HEK293 (cell line): ENCODE measurements around the gene IL25.

Source experiments
- CTCF ChIA-PET: fragments of 350-600 bp; formaldehyde crosslinking; extraction: SDS; loops from one replicate; lab custom pipeline; 2021; ENCODE audit warnings: antibody characterized with exemption; lab: Yijun Ruan, JAX
- POLR2A ChIA-PET: fragments of 300-600 bp; formaldehyde crosslinking; extraction: SDS; loops from one replicate; lab custom pipeline; 2020; ENCODE audit warnings: antibody characterized with exemption, inconsistent platforms; lab: Yijun Ruan, JAX
- H3K27ac ChIP-seq: fragments of 200-500 bp; sonication (Bioruptor generic); 2 replicates; pipeline ENCODE4 v1.5.1; 2014; ENCODE audit warnings: low read depth, low read length, control low read depth, inconsistent platforms; ENCODE audit errors: extremely low read depth
- H3K36me3 ChIP-seq, 2 experiments: fragments of 200-500 bp in 1 of 2; sonication (Bioruptor generic) in 1 of 2; 1 replicate in 1 of 2; 2 replicates in 1 of 2; pipeline ENCODE4 v1.5.1; 2014 to 2017; ENCODE audit warnings: inconsistent platforms in 2 of 2, low read length in 2 of 2; ENCODE audit not compliant: control insufficient read depth in 2 of 2, insufficient read depth in 1 of 2
- H3K4me1 ChIP-seq: fragments of 200-500 bp; sonication (Bioruptor generic); 2 replicates; pipeline ENCODE4 v1.5.1; 2014; ENCODE audit warnings: mild to moderate bottlenecking, low read length, inconsistent platforms; ENCODE audit not compliant: control insufficient read depth, insufficient read depth
- H3K4me3 ChIP-seq: 2 replicates; pipeline ENCODE4 v1.5.1; 2011; ENCODE audit warnings: low read depth, mild to moderate bottlenecking, control low read depth, low read length, moderate library complexity
- H3K9me3 ChIP-seq: fragments of 200-500 bp; sonication (Bioruptor generic); 2 replicates; pipeline ENCODE4 v1.5.1; 2014; ENCODE audit warnings: low read depth, low read length, inconsistent platforms; ENCODE audit not compliant: control insufficient read depth, insufficient read depth
- BCL11B ChIP-seq: fragments of 450-650 bp; formaldehyde crosslinking; IDR thresholded peaks from 2 replicates; pipeline ENCODE4 v1.5.1; 2016; ENCODE audit warnings: low read depth, missing biosample characterization, missing genetic modification characterization
- GLIS2 ChIP-seq: fragments of 450-650 bp; formaldehyde crosslinking; IDR thresholded peaks from 2 replicates; pipeline ENCODE4 v1.5.1; 2016; ENCODE audit warnings: missing biosample characterization, missing genetic modification characterization
- KLF16 ChIP-seq: fragments of 450-650 bp; formaldehyde crosslinking; IDR thresholded peaks from 2 replicates; pipeline ENCODE4 v1.5.1; 2017; ENCODE audit warnings: missing biosample characterization, missing genetic modification characterization
- MYNN ChIP-seq: fragments of 450-650 bp; formaldehyde crosslinking; IDR thresholded peaks from 2 replicates; pipeline ENCODE4 v1.5.1; 2016; ENCODE audit warnings: missing biosample characterization, missing genetic modification characterization, borderline replicate concordance
- PRDM1 ChIP-seq: fragments of 450-650 bp; formaldehyde crosslinking; IDR thresholded peaks from 2 replicates; pipeline ENCODE4; 2016; ENCODE audit warnings: missing biosample characterization, missing genetic modification characterization
- TCF7L2 ChIP-seq: IDR thresholded peaks from 2 replicates; pipeline ENCODE4 v1.6.1; 2011; ENCODE audit warnings: low read depth, mild to moderate bottlenecking, inconsistent platforms, low read length, moderate library complexity, borderline replicate concordance
- ZFP37 ChIP-seq: fragments of 450-650 bp; formaldehyde crosslinking; IDR thresholded peaks from 2 replicates; pipeline ENCODE4 v1.5.1; 2016; ENCODE audit warnings: missing biosample characterization, missing genetic modification characterization
- ZNF121 ChIP-seq: fragments of 450-650 bp; formaldehyde crosslinking; IDR thresholded peaks from 2 replicates; pipeline ENCODE4 v1.5.1; 2016; ENCODE audit warnings: missing biosample characterization, missing genetic modification characterization
- ZNF175 ChIP-seq: fragments of 450-650 bp; formaldehyde crosslinking; IDR thresholded peaks from 2 replicates; pipeline ENCODE4 v1.5.1; 2016; ENCODE audit warnings: missing biosample characterization, missing genetic modification characterization
- ZNF184 ChIP-seq: fragments of 450-650 bp; IDR thresholded peaks from 2 replicates; pipeline ENCODE4 v1.5.1; 2018; ENCODE audit warnings: missing biosample characterization, mild to moderate bottlenecking, missing genetic modification characterization
- ZNF19 ChIP-seq: fragments of 450-650 bp; formaldehyde crosslinking; IDR thresholded peaks from 2 replicates; pipeline ENCODE4; 2016; ENCODE audit warnings: missing biosample characterization, missing genetic modification characterization, low read depth
- ZNF202 ChIP-seq: fragments of 450-650 bp; formaldehyde crosslinking; IDR thresholded peaks from 2 replicates; pipeline ENCODE4 v1.5.1; 2016; ENCODE audit warnings: missing biosample characterization, missing genetic modification characterization, borderline replicate concordance
- ZNF324 ChIP-seq: fragments of 450-650 bp; formaldehyde crosslinking; IDR thresholded peaks from 2 replicates; pipeline ENCODE4 v1.5.1; 2016; ENCODE audit warnings: missing biosample characterization, missing genetic modification characterization
- ZNF335 ChIP-seq: fragments of 450-650 bp; formaldehyde crosslinking; conservative IDR thresholded peaks from 2 replicates; pipeline ENCODE4 v1.5.1; 2016; ENCODE audit warnings: missing biosample characterization, missing genetic modification characterization
- ZNF354C ChIP-seq: fragments of 450-650 bp; formaldehyde crosslinking; IDR thresholded peaks from 2 replicates; pipeline ENCODE4 v1.5.1; 2016; ENCODE audit warnings: missing biosample characterization, missing genetic modification characterization, low read depth, borderline replicate concordance
- ZNF623 ChIP-seq: fragments of 450-650 bp; formaldehyde crosslinking; IDR thresholded peaks from 2 replicates; pipeline ENCODE4 v1.5.1; 2016; ENCODE audit warnings: missing biosample characterization, missing genetic modification characterization
- ZNF768 ChIP-seq: fragments of 450-650 bp; formaldehyde crosslinking; IDR thresholded peaks from 2 replicates; pipeline ENCODE4 v1.5.1; 2018; ENCODE audit warnings: missing biosample characterization, mild to moderate bottlenecking, missing genetic modification characterization
- ZNF830 ChIP-seq: fragments of 450-650 bp; IDR thresholded peaks from 2 replicates; pipeline ENCODE4 v1.5.0; 2018; ENCODE audit warnings: missing biosample characterization, missing genetic modification characterization, low read depth, mild to moderate bottlenecking, moderate library complexity
- ZSCAN23 ChIP-seq: fragments of 450-650 bp; formaldehyde crosslinking; IDR thresholded peaks from 2 replicates; pipeline ENCODE4 v1.5.1; 2016; ENCODE audit warnings: missing biosample characterization, missing genetic modification characterization
- TF ChIP-seq, protein P1 (sequence below): fragments of 450-650 bp; formaldehyde crosslinking; IDR thresholded peaks from 2 replicates; pipeline ENCODE4 v1.5.1; 2016; ENCODE audit warnings: missing biosample characterization, missing genetic modification characterization
- TF ChIP-seq, protein P2 (sequence below): fragments of 450-650 bp; formaldehyde crosslinking; IDR thresholded peaks from 2 replicates; pipeline ENCODE4; 2016; ENCODE audit warnings: missing biosample characterization, missing genetic modification characterization
- TF ChIP-seq, protein P3 (sequence below): fragments of 450-650 bp; formaldehyde crosslinking; IDR thresholded peaks from 2 replicates; pipeline ENCODE4 v1.5.1; 2016; ENCODE audit warnings: missing biosample characterization, missing genetic modification characterization
- TF ChIP-seq, protein P4 (sequence below): fragments of 450-650 bp; formaldehyde crosslinking; IDR thresholded peaks from 2 replicates; pipeline ENCODE4 v1.5.1; 2016; ENCODE audit warnings: missing biosample characterization, missing genetic modification characterization

Gene IL25

GRCh38 chr14:23371865-23372264, 744 bp upstream of the IL25 start (continued):
- TF ChIP-seq ZFP37 (tag by site-specific recombination), result no peak
- TF ChIP-seq ZNF354C (tag by site-specific recombination), result no peak
- TF ChIP-seq PRDM1 (tag by site-specific recombination), result no peak
- TF ChIP-seq ZNF623, result no peak
- no peak for TF ChIP-seq ZNF324 (tag by site-specific recombination)
- no peak for TF ChIP-seq MYNN
- no peak for TF ChIP-seq ZNF121 (tag by site-specific recombination)
- TF ChIP-seq GLIS2 (tag by site-specific recombination), result no peak

DNA sequence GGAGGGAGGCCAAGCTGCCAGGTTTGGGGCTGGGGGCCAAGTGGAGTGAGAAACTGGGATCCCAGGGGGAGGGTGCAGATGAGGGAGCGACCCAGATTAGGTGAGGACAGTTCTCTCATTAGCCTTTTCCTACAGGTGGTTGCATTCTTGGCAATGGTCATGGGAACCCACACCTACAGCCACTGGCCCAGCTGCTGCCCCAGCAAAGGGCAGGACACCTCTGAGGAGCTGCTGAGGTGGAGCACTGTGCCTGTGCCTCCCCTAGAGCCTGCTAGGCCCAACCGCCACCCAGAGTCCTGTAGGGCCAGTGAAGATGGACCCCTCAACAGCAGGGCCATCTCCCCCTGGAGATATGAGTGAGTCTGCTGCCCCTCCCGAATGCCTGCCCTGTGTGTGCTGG, 432 bp downstream of the IL25 start:
- POLR2A ChIA-PET, result no interaction called here
- CTCF ChIA-PET, result no interaction called here
- TF ChIP-seq, protein P1, sequence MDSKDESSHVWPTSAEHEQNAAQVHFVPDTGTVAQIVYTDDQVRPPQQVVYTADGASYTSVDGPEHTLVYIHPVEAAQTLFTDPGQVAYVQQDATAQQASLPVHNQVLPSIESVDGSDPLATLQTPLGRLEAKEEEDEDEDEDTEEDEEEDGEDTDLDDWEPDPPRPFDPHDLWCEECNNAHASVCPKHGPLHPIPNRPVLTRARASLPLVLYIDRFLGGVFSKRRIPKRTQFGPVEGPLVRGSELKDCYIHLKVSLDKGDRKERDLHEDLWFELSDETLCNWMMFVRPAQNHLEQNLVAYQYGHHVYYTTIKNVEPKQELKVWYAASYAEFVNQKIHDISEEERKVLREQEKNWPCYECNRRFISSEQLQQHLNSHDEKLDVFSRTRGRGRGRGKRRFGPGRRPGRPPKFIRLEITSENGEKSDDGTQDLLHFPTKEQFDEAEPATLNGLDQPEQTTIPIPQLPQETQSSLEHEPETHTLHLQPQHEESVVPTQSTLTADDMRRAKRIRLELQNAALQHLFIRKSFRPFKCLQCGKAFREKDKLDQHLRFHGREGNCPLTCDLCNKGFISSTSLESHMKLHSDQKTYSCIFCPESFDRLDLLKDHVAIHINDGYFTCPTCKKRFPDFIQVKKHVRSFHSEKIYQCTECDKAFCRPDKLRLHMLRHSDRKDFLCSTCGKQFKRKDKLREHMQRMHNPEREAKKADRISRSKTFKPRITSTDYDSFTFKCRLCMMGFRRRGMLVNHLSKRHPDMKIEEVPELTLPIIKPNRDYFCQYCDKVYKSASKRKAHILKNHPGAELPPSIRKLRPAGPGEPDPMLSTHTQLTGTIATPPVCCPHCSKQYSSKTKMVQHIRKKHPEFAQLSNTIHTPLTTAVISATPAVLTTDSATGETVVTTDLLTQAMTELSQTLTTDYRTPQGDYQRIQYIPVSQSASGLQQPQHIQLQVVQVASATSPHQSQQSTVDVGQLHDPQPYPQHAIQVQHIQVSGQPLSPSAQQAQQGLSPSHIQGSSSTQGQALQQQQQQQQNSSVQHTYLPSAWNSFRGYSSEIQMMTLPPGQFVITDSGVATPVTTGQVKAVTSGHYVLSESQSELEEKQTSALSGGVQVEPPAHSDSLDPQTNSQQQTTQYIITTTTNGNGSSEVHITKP (tag by site-specific recombination), result no peak
- TF ChIP-seq ZSCAN23, result no peak
- TF ChIP-seq ZNF184 (tag by site-specific recombination), result no peak
- no peak for TF ChIP-seq KLF16 (tag by site-specific recombination)
- TF ChIP-seq, protein P2, sequence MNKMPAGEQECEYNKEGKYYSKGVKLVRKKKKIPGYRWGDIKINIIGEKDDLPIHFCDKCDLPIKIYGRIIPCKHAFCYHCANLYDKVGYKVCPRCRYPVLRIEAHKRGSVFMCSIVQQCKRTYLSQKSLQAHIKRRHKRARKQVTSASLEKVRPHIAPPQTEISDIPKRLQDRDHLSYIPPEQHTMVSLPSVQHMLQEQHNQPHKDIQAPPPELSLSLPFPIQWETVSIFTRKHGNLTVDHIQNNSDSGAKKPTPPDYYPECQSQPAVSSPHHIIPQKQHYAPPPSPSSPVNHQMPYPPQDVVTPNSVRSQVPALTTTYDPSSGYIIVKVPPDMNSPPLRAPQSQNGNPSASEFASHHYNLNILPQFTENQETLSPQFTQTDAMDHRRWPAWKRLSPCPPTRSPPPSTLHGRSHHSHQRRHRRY (tag by site-specific recombination), result no peak
- TF ChIP-seq ZNF830 (tag by site-specific recombination), result no peak
- TF ChIP-seq BCL11B (tag by site-specific recombination), result no peak
- no peak for TF ChIP-seq ZNF175 (tag by site-specific recombination)
- TF ChIP-seq ZNF768 (tag by site-specific recombination), result no peak
- no peak for TF ChIP-seq ZNF19 (tag by site-specific recombination)
- TF ChIP-seq, protein P3, sequence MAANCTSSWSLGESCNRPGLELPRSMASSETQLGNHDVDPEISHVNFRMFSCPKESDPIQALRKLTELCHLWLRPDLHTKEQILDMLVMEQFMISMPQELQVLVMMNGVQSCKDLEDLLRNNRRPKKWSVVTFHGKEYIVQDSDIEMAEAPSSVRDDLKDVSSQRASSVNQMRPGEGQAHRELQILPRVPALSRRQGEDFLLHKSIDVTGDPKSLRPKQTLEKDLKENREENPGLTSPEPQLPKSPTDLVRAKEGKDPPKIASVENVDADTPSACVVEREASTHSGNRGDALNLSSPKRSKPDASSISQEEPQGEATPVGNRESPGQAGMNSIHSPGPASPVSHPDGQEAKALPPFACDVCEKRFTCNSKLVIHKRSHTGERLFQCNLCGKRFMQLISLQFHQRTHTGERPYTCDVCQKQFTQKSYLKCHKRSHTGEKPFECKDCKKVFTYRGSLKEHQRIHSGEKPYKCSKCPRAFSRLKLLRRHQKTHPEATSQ, result no peak
- TF ChIP-seq, protein P4, sequence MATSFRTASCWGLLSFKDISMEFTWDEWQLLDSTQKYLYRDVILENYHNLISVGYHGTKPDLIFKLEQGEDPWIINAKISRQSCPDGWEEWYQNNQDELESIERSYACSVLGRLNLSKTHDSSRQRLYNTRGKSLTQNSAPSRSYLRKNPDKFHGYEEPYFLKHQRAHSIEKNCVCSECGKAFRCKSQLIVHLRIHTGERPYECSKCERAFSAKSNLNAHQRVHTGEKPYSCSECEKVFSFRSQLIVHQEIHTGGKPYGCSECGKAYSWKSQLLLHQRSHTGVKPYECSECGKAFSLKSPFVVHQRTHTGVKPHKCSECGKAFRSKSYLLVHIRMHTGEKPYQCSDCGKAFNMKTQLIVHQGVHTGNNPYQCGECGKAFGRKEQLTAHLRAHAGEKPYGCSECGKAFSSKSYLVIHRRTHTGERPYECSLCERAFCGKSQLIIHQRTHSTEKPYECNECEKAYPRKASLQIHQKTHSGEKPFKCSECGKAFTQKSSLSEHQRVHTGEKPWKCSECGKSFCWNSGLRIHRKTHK (tag by site-specific recombination), result no peak
- TF ChIP-seq ZNF335 (tag by site-specific recombination), result no peak
- no peak for TF ChIP-seq TCF7L2
- no peak for TF ChIP-seq ZNF202 (tag by site-specific recombination)
- TF ChIP-seq, all 188 proteins: peak for 0
- H3K36me3 ChIP-seq, result no peaks in the 10 kb centered on the region
- H3K27ac ChIP-seq, result no peak overlapping the region
- H3K4me3 ChIP-seq, result no peak overlapping the region
- no peaks in the 10 kb centered on the region for H3K4me1 ChIP-seq
- H3K9me3 ChIP-seq, result no peaks in the 10 kb centered on the region
